Ureter (tissue), 1 donor: ENCODE measurements around the gene CISD3. TPM values are rescaled to one million over a fixed set of nuclear protein-coding genes. Genes with fewer than 3 reads are reported as not detected.

Experiments
- DNase-seq: peaks from one replicate; pipeline ENCODE4 v3.0.0-alpha.2; 2020; ENCODE audit warnings: low spot score
- total RNA-seq: library from RNA; stranded (reverse); gene quantifications from one replicate; pipeline ENCODE4 v1.2.4, GENCODE V29; 2023
- donor health status: DM: yes; HTN: yes; CAD: no.

The CISD3 gene, protein sequence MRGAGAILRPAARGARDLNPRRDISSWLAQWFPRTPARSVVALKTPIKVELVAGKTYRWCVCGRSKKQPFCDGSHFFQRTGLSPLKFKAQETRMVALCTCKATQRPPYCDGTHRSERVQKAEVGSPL
- 60.1 TPM for total RNA-seq

DNA sequence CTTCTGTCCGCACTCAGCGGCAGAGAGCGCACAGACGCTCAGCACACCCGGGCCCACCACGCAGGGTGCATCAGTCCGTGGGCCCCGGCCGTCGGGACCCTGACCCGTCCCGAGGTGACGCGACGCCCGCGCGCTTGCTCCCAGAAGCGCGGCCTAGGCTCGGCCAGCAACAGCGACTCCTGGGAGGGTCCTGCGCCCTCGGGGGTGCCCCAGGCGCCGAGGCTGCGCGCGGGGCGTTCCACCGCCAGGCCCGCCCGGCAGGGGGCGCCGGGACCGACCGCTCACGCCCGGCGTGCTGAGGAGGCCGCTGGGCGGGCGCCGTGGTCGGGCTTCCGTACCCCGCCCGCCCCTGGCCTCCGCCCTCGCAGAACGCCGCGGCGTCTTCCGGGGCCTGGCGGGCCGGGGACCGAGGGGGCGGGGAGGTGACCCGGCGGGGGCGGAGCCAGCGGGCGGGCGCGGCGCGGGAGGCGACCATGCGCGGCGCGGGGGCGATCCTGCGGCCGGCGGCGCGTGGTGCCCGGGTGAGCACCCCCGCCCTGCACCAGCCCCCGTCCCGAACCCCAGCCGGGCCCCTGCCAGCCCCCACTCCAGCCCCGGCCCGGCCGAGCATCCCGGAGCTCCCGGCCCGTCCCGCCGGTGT is at the start of gene CISD3:
Gene CISD3, plus strand, starts transcription at position 456 of the 640 bp plus-strand sequence. Its CDS starts 18 bp downstream, at position 474.
- peak; percentile 86 for DNase-seq

DNA sequence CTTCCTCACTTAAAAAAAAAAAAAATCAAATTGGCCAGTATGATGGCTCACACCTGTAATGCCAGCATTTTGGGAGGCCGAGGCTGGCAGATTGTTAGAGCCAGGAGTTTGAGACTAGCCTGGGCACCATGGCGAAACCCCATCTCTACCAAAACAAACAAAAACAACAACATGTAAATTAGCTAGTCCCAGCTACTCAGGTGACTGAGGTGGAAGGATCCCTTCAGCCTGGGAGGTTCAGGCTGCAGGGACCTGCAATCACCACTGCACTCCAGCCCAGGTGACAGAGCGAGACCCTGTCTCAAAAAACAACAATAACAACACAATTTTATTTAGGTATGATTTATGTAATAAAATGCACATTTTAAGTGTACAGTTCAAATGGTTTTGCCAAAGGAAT is 49.0 kb upstream of the CISD3 start:
- no peak for DNase-seq

DNA sequence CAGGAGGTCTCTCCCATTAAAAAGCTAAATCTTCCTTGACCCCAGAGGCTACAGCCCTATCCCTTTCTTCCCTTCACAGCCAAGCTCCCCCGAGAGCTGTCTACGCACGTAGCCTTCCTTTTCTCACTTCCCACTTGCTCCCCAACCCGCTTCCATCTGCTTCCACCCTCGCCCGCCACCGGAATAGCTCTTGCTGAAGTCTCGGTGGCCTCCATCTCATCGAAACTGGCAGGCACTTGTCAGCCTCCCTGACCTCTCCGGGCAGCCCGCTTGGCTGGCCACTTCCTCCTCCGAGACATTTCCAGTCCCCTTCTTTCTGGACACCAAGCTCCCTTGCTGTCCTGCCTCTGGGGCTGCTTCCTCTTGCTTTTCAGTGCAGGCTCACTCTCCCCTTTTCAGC is 44.6 kb upstream of the CISD3 start:
- DNase-seq: no peak

DNA sequence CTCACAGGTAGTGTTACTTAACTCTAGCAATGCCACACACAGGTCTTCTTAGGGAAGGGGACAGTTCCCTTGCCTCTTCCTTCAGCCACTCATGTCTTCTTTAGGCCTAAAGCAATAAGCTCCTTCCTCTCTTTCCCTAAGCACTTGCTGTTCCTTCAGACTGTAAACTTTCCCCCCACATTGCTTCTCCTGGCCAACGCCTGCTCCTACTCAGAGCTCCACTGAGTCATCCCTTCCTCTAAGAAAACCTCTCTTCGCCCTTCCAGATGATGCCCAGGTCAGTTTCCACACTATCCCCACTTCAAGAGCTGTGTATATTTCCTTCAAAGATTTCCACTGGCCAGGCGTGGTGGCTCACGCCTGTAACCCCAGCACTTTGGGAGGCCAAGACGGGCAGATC is 42.9 kb upstream of the CISD3 start:
- no peak for DNase-seq

DNA sequence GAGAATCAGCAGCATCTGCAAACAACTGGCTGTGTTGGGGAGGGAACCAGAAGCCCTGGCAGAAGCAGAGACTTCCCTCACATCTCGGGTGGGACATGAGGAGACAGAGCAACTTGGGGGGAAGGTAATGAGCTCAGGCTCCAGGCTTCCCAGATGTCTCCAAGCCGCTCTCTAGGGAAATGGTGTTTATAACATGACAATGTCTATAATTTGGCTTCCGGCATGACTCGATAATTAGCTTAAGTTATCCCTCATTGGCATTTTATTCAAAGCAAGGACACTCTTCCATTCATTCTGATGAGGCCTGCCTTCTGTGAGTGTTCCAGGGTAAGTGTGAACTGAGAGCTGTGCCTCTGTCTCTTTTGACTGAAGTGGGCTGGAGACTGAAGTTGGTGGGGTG is 39.8 kb upstream of the CISD3 start:
- DNase-seq: no peak

DNA sequence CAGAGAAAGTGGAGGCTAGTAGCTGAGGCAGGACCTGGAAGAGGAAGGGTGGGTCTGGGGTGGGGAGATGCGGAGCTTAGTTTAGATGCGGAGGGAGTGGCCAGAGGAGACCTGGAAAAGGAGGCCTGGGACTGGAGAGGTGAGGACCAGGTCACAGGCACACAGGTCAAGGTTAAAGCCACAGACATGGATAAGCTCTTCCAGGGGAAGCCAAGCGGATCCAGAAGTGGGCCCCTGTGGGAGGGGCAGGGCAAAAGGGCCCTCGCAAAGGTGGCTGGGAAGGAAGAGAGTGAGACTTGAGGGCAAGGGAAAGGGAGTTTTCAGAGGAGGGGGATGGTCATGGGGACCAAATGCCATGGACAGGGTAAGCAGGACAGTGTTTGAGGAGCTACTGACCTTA is 39.0 kb upstream of the CISD3 start:
- DNase-seq: no peak

DNA sequence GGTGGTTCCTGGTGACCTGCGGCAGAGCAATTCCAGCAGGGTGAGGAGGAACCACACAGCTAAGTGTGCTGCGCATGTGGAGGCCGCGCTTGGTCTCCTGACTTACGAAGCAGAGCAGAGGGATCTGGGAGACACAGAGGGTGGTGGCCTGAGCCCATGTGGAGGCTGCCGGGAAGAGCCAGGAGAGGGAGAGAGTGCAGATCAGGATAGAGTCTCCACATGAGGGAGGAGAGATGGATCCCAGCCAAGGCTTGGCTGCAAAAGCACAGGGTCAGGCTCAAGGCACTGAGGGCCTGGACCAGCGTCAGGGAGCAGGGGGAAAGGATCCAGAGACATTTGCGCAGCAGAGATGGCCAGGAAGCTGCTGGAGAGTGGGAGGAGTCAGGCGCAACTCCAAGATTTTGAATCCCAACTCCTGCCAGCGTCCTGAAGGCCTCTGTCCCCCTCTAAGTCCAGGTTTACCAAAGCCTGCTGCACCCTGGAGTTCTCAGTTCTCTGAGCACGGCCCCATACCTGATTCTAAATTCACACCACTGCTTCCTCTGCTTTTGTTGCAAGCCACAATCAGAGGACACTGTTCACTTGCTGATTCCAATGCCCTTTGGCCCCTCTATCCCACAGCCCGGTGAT is 36.3 kb upstream of the CISD3 start:
- DNase-seq: peak; percentile 90

DNA sequence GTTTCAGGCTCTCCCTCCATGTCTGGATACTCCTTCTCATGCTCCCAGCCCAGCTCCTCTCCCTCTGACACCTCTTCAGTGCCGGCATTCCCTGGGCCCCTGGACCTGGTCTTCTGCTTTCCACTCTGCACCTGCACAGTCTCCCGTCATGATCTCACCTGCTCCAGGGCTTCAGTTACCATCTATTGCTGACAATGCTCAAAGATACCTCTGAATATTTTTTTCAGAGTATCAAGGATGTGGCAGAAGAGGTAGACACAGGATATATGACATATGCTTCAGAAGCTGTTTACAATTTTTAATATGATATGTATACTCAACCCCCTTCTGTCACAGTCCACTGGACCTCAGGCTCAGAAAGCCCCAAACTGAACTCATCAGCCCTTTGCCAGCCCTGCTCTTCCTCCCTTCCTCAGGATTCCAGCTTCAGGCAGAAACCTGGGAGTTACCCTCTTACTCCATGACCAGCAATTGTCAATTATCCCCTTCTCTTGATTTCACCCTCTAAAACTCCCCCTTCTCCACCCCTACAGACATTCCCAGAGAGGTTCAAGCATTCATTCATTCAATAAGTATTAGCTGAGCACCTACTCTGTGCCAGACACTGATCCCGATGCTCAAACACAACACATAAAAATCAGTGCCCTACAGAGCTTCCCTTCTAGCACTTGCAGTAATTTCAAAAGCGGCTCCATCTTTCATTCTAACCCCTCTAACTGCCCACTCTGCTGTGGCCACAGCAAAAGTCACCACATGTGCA is 32.9 kb upstream of the CISD3 start:
- DNase-seq: no peak

DNA sequence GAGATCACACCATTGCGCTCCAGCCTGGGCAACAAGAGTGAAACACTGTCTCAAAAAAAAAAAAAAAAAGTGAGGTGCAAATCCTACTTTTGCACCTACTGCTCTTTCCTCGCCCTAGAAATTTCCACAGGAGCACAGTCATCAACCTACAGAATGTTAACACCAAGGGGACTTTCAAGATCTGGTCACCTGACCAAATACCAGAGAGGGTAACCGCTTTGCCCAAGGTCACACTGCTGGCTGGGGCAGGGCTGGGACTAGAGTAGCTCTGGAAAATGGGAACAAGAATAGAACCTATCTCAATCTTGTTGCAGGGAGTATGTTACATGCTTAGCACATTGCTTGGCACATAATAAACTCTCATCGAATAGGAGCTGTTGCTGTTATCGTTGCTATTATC is 31.4 kb upstream of the CISD3 start:
- DNase-seq: no peak

DNA sequence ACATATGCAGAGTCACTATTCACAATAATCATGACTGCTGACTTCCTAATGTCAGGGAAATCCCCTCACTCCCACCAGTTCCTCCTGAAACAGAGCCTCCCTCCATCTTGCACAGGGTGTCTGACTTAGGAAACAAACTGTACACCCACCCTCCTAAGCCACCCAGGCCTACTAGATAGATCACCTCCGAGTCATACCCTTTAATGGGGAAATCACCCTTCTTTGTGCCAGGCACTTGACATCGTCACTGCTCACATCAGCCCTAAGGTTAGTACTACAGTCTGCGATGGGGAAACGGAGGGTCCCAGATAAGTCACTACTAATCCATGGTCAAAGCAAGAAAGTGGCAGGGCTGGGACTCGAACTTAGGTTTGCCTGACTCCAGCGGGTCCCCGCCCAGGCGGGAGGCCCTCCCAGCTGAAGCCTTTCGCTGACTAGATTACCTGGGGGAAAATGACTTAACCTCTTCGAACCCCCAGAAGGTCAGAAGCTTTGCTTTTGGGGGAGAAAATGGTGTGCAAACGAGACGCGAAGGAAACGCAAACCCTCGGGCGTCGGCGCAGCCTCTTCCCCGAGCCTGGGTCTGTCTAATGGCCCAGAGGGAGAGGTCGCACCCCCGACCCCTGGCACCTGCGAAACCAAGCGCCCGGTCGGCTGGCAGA is 28.5 kb upstream of the CISD3 start:
- no peak for DNase-seq

DNA sequence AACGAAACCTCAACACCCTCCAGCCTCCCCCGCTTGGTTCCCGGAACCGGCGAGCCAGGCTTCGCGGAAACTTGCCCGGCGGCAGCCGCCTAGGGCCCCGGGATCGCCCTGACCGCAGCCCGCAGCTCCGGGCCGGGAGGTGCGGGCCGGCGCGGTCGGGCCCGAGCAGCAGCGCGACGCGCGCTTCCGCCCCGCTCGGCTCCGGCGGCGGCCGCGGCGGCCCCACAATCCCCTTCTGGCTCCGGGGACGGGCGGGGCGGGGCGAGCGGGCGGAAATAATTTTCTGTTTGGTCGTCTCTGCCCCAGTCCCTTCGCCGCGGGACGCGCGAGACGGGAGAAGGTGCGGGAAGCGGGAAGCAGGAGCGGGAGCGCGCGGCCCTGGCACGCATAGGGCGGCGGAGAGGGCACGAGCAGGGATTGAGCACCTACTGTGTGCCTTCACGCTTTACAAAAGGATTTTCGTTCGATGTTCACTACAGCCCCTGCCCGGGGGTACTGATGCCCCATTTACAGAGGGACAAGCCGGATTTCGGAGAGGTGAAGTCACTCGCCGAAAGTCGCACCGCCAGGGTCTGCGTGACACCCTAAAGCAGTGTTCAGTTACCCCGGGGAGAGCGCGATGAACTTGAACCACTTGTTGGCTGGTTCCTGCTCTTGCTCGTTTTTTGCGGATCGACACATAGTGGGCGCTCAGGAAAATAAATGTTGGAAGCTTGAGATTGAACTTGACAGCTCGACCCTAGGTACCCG is 27.8 kb upstream of the CISD3 start:
- DNase-seq: peak; percentile 90

DNA sequence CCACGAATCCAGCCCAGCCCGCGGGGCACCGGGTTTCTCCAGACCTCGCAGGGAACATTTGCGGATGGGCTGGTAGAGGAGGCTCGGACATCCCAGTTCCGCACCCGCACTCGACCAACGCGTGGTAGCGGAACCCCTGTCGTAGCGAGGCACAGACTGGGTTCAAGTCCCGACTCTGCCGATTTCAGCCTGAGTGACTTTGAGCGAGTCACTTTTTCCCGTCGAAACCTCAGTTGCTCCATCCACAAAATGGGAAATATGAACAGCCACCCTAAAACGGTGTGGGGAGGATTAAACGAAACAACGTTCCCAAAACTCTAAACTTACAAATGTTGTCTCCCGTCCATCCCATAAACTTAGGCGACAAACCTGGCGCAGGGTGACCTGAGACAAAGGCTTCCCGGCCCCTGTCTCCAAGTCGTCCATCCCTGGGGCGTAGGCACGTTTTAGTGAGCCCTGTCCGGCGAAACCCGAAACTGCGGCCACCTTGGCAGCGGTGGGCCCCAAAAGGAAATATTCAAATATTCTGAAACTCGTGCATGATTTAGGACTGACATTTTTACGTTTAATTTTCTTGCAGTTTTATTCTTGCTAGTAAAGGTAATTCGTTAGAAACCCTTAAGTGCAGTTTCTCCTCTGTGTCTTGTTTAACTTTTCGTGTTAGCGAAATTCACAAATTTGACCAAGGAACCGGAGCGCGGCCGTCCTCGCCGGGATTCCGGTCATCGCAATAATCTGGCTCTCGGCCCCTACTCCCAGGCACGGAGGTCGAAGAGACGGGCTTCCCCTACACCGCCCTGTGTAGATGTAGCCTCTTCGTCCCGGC is 27.0 kb upstream of the CISD3 start:
- no peak for DNase-seq

DNA sequence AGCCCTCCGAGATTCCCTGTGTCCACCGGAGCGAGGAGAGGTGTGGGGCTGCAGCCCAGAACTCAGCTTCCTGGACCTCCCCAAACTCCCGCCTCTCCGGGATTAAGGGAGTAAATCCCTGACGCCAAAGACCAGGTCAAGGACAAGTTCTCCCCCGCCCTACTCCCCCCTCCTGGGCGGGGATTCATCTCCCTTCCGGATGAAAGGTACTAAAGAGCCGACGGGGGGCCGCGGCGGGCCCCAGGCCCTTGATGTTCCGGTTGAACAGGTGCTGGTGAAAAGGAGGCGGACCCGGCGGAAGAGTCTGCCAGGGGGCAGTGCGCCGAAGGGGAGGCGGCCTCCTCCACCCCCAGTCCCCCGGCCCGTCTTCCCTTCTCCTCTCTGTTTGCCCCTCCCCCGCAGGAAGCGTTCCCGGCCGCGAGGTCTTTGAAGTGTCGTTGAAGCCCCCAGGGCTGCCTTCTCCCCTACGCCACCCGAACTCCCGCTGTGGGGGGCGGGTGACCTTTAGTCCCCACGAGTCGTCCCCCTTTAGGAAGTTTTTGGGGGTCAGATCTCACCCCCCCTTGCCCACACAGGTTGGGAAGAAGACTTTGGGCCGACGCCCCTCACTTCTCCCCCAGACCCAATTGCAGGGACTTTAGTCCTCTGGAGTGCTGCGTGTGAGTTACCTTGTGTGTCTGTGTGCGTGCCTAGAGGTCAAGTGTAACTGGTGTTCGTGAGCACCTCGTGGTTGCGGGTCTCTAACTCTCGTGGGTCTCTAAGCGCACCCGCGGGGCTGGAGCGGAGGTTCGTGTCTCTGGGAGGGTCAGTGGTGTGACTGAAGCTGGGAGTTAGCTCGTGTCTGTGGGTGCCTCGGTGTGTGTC is 26.2 kb upstream of the CISD3 start:
- DNase-seq: peak; percentile 92

DNA sequence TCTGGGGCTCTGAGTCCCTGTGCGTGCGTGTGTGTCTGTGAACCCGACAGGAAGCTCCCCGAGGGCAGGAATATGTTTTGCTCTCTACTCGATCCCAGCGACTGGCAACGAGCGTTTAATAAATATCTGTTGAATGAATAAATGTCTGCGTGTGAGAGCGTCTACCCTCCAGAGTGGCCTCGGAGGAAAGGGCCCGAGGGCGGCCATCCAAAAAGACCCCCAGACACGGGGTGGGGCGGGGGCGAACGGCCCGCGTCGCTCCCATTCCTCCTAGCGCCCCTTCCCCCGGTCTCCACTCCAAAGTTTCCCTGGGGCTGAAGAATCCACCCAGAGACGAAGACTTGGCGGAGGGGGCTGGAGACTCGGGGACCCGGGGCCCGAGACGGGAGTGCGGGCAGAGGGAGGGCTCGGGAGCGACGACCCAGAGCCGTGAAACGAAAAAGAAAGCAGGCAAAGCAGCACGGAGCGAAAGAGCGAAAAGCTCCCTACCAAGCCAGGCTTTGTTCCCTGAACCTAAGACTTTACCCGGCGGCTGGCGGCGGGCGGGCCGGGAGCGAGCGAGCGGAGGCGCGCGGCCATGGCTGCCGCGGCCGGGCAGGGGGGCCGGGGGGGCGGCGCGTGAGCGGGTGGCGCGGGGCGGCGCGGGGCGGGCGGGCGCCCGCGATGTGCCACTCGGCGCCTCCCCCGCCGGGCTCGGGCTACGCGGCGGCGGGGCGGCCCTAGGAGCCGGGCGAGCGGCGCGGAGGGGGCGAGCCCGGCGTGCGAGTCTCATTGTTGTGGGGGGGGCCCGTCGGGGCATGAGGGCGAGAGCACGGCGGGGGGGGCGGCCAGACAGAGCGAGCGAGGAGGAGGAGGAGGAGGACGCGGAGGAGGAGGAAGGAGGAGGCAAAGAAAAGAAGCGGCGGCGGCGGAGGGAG is 25.3 kb upstream of the CISD3 start, which contains the start of gene MLLT6:
Gene MLLT6, plus strand, starts transcription at position 668 of the 917 bp plus-strand sequence. CDS start 360 bp downstream, outside the sequence.
- peak; percentile 85 for DNase-seq

DNA sequence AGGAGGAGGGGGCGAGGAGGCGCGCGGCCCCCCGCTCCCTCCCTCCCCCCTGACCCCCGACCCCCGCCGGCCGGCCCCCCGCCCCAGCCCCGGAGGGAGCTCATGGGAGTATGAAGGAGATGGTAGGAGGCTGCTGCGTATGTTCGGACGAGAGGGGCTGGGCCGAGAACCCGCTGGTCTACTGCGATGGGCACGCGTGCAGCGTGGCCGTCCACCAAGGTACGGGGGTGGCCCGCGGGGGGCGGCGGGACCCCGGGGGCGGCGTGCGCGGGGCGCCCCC is 24.7 kb upstream of the CISD3 start:
- no peak for DNase-seq

DNA sequence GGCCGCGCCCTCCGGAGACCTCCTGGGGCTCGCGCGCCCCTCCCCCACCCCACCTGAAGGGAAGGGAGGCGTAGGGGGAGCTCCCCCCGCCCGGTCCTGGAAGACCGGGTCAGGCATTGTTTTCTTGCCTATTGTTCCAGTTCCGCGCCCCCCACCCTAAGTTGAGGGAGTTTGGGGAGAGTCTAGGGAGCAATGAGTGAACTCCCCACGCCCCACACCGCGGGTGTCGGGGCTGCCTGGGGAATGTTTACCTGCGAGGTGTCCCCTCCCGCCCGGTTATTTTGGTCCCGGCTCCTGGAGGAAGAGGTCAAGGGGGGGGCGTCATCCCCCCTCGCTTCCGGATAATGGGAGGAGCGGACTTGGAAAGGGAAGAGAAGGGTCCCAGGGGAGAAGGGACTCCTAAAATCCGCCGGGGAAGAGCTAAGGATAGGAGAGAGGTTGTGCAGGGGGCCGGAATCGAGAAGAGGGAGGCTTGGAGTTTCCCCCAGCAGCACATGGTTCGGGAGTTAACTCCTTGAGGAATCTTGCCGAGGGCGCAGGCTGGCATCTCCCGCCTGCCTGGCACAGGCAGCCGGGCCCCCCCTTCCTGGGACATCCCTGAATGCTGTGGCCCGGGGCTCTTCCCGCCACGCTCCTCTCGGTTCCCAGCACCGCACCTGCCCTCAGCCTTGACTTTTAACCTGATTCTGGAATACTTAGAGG is 24.2 kb upstream of the CISD3 start:
- DNase-seq: peak; percentile 71

DNA sequence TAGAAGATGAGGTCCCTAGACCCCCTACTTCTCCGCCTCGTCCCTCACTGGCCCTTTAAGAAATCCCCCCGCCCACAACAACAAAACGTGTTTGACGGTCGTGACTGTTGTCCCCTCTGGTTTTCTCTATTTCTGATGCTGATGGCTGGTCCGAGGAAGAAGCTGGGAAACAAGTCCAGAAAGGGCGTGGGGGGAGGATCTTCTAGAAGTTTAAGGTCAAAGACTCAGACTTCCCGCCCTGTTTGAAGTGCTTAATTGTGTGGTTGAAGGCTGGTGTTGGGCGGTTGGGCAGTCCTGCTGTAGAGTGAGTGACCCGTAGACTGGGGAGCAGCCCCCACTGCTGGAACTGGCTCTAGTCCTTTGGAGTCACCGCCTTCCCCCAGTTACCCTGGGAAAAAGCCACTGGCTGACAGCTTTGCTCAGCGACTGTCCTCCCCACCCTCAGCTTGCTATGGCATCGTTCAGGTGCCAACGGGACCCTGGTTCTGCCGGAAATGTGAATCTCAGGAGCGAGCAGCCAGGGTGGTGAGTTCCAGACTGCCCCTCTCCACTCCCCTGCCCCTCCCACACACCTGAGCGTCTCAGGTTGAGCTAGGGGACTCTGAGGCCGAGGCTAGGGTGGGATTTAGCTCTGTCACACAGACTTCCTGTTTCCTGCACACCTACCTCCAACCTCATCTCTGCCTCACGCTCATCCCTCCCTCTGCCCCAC is 23.5 kb upstream of the CISD3 start:
- DNase-seq: no peak
